ENCODE data around the gene C22orf31. TPM values are rescaled to one million over a fixed set of nuclear protein-coding genes. Genes with fewer than 3 reads are reported as not detected.
"Not testable (repeated sequence)": the region's sequence is repeated elsewhere in the genome, so short reads cannot be mapped to it uniquely, and the experiment has no call there.

The C22orf31 gene
- total RNA-seq, 1 donor from 2014 or later, result not detected

DNA sequence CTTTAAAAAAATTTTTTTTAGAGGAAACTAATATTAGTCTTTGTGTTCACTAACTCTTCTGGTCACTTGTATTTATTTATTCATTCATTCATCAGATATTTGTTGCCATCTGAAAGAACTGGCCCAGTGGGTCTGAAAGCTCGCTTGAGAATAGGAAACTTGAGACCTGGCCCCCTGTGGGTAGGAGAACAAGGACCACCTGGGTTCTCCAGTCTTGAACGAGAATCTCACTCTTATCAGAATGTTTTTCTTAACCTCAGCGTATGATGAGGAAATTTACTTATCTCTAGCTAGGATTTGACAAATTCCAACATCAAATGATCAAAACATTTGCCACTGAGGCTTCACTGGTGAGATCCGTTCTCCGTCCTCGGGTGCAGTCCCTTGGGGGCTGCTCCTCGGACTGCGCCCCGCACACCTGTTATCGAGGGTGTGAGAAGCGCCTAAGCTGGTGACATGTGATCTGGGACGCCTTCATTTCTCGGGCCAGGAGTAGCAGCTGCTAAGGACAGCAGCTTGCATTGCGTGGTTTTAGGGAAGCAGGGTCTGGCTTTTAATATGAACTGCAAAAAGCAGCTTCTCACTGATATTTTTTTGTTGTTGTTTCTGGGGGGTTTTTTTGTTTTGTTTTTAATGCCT is 6.3 kb downstream of the C22orf31 start:
- no peak for DNase-seq (ENCODE audit: low read depth in 2 of 2)

DNA sequence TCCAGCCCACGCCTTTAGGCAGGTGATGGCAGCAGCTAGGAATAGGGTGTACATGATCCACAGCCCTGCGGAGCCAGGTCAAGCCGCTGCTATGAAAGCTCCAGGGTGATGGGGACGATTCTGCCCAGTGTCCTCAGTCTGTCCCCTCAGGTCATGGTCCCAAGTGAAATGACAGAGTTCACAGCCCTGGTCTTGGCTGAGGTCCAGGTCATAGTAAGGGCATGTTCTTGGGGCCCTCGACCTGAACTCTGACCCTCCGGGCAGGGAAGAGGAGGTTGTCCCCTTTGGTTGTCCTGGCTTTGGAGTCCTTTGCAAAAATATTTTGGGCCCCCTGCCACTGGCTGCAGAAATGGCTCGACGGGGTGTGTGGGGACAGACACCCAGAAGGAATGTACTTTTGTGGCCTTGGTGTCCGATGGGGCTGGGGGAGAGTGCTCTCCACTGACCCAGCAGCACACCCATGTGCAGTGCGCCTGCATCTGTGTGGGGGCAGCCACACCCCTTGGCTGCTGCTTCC is 7.3 kb downstream of the C22orf31 start:
- DNase-seq (ENCODE audit: low read depth in 2 of 2), result no peak

DNA sequence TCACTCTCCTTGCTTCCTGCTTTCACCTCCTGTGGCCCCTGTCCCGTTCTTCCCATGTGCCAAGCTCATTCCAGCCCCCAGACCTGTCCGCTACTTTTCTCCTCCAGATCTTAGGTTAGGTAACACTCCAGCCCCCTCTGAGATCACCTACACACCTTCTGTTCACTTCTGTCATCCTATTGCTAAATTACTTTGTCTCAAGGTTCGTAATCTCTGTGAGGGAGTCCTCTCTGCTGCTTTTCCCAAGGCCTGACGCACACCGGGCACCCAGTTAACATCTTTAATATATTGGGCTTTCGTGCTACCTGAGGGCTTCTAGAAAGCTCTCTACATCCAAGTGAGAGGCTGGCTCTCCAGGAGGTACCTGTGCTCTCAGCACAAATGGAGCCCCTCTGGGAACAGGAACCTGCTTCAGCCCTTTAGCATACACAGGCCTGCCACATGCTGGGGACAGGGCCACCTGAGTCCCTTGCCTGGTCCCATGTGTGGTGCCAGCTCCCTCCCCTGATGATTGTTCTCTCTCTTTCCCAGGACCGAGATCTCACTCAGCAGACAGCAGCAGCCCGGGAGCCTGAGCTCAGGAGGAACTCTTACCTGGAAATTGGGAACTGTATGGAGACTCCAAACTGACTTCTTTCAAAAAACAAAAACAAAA is 8.5 kb downstream of the C22orf31 start:
- no peak for DNase-seq (ENCODE audit: low read depth in 2 of 2)

DNA sequence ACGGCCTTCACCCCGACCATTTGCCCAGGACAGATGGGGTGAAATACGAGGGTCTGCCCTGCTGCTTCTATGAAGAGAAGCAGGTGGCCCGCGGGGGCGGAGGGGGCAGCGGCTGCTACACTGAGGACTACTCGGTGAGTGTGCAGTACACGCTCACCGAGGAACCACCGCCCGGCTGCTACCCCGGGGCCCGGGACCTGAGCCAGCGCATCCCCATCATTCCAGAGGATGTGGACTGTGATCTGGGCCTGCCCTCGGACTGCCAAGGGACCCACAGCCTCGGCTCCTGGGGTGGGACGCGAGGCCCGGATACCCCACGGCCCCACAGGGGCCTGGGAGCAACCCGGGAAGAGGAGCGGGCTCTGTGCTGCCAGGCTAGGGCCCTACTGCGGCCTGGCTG is 11.2 kb downstream of the C22orf31 start:
- no peak for DNase-seq (ENCODE audit: low read depth in 2 of 2)

DNA sequence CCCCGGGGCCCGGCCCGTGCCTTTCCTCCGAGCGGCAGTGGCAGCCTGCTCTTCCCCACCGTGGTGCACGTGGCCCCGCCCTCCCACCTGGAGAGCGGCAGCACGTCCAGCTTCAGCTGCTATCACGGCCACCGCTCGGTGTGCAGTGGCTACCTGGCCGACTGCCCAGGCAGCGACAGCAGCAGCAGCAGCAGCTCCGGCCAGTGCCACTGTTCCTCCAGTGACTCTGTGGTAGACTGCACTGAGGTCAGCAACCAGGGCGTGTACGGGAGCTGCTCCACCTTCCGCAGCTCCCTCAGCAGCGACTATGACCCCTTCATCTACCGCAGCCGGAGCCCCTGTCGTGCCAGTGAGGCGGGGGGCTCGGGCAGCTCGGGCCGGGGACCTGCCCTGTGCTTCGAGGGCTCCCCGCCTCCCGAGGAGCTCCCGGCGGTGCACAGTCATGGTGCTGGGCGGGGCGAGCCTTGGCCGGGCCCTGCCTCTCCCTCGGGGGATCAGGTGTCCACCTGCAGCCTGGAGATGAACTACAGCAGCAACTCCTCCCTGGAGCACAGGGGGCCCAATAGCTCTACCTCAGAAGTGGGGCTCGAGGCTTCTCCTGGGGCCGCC is 11.9 kb downstream of the C22orf31 start:
- DNase-seq (ENCODE audit: low read depth in 2 of 2), result no peak

DNA sequence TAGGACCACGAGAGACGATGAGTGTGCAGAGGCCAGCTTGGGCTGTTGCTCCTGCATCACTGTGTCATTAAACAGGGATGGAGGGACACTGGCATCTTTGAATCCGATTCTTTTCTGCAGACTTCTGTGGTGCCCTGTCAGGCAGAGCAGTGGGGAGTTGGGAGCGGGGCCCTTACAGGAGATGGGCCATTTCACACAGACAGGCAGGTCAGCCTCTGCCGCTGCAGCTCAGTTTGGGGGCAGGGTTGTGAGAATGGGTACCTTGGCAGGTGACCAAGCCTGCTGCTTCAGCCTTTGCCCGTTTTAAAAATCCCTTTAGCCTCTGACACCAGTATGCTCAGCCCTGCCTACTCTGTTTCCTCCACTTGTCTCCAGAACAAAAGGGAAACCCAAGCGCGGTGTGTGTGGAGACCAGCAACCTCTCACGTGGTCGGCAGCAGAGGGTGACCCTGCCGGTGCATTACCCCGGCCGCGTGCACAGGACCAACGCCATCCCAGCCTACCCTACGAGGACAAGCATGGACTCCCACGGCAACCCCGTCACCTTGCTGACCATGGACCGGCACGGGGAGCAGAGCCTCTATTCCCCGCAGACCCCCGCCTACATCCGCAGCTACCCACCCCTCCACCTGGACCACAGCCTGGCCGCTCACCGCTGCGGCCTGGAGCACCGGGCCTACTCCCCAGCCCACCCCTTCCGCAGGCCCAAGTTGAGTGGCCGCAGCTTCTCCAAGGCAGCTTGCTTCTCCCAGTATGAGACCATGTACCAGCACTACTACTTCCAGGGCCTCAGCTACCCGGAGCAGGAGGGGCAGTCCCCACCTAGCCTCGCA is 12.6 kb downstream of the C22orf31 start:
- no peak for DNase-seq (ENCODE audit: low read depth in 2 of 2)

DNA sequence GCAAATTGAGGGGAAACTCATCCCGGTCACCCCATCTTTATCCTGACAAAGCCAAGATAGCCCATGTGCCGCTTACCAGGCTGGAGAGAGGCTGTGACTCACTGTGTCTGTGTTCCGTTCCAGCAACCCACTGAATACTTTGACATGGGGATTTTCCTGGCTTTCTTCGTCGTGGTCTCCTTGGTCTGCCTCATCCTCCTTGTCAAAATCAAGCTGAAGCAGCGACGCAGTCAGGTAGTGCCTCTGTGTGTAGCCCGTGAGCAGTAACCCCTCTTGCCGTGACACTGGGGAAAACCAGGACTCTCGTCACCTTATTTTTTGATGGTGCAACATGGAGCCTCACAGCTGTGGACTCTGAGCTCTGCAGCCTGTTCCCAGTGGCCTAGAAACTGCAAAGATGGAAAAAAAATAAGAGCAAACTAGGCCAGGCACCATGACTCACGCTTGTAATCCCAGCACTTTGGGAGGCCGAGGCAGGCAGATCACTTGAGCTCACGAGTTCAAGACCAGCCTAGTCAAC is 16.9 kb downstream of the C22orf31 start:
- DNase-seq (ENCODE audit: low read depth in 2 of 2), result peak; percentile 15 to 88

DNA sequence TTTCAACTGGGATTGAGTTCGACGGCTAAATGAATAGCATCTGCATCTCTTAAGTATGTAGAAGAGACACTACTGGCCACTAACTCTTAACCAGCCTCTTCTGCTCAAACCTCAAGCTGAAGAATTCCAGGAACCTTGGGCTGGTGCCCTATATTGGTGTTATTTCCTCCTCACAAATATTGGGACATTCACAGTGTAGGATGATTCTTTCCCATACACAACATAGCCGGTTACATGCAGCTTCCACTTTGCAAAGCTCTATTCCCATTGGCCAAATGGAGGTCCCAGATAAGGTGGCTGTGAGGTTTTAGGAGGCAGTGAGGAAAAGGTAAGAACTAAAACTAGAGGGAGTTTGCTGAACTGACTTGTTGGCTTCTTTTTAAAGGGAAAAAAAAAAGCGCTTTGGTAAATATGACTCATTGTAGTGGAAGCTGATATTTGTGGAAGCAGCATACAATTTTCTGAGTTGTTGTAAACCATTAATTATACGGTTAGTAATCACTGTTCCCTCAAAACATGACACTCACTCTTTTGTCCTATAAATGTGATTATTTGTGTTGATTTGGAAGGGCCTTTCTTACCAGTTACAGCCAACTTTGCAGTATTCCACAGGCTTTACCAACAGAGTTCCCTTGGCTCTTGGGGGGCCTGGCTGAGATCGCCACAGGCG is 17.6 kb downstream of the C22orf31 start:
- DNase-seq (ENCODE audit: low read depth in 2 of 2), result peak; percentile 25 to 68

DNA sequence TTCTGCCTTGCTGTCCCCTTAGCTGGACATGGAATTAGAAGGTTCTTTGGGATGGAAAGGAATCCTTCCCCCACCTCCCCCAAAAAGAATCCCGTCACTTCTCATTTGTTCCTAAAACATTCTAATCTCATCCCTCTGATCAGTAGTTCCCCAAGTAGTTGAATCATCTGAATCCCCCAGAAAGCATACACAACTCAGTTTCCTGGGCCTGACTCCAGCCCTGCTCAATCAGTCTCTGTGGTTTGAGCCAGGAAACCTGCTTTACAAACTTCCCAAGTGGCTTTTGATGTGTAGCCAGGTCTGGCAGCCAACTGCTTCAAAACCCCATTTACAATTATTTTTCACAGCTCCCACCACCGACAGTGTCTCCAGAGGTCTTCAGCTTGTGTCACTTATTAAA is 20.2 kb downstream of the C22orf31 start:
- DNase-seq (ENCODE audit: low read depth in 2 of 2), result peak; percentile 53 to 86

DNA sequence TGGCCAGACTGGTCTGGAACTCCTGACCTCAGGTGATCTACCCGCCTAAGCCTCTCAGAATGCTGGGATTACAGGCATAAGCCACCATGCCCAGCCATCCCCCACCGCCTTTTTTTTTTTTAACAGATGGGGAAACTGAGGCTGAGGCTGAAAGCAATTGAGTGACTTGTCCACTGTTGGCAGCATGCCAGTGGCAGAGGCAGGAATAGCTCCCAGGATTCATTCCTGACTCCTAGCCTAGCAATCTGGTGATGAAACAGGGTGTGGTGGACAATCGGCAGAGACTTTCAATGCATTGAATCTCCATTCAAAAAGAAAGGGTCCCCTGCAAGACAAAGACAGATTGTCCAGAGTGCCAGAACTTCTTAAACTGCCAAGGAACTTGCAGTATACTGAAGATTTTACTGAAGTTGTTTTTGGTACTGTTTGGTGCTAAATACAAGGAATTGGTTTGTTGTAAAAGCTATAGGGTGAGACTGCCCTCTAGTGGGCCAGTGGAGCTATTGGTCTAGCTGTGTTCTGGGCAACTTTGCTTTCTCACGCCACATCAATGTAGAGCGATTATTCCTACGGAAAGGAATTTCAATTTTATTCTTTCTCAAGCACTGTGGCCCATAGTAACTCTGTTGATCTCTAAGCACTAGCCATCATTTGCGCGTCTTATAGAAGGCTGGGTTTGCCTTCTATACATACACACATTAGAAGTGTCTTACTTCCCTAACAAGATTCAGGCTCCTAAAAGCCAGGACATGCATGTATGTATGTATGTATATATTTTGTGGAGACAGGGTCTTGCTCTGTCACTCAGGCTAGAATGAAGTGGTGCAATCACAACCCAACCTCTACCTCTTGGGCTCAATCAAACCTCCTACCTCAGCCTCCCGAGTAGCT is 21.0 kb downstream of the C22orf31 start:
- peak; percentile 88 to 89 for DNase-seq (ENCODE audit: low read depth in 2 of 2)

DNA sequence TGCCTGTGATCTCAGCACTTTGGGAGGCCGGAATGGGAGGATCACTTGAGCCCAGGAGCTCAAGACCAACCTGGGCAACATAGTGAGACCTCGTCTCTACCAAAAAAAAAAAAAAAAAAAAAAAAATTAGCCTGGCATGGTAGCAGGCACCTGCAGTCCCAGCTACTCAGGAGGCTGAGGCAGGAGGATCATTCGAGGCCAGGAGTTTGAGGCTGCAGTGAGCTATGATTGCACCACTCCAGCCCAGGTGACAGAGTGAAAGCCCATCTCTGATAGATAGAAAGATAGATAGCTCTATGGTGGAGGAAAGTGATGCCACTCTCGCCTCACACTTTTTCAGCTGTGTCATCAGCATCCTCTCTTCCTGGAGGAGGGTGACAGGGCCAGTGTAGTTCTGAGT is 21.9 kb downstream of the C22orf31 start:
- DNase-seq (ENCODE audit: low read depth in 2 of 2), result not testable (repeated sequence)

DNA sequence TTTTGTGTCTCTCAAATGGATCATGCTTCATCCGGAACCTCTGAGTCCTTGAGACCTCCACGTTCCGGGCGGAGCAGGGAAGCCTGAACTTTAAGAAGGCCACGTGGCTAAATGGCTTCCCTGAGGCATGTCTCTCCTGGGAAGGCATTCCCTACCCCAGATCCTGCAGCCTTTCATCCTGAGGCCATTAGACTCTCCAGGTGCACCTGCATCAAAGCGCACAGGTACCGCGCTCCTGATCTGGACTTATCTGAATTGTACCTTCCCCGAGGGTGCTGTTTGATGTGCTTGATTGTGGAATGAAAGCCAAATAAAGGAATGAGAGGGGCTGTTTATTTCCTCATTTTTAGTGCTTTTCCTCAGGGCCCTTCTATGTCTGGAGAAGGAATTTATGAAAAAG is 22.5 kb downstream of the C22orf31 start:
- no peak for DNase-seq (ENCODE audit: low read depth in 2 of 2)

DNA sequence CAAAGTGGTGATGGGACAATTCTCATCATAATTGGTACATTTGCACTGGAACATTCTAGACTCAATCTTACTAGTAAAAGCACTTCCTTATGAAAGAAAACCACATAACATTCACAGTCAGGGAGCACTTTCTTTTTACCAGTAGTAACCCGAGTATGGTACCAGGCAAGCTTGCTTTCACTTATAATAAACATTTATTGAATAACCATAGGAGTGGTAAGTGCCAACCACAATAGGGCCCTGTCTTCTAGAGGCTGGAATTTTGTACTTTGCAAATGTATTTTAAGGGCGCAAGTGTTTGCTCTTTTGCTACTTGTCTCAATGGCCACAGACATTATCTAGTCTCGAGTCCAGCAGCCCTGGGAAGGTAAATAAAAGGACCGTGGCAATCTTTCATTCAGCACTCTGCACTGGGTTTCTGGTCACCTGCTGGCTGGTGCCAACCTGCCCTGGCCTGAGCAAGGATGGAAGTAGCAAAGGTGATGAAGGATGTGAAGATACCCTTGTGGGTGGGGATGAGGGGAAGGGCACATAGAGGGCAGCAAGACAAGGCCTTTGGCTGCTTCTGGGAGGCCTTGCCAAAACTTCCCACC is 24.2 kb downstream of the C22orf31 start:
- no peak for DNase-seq (ENCODE audit: low read depth in 2 of 2)

DNA sequence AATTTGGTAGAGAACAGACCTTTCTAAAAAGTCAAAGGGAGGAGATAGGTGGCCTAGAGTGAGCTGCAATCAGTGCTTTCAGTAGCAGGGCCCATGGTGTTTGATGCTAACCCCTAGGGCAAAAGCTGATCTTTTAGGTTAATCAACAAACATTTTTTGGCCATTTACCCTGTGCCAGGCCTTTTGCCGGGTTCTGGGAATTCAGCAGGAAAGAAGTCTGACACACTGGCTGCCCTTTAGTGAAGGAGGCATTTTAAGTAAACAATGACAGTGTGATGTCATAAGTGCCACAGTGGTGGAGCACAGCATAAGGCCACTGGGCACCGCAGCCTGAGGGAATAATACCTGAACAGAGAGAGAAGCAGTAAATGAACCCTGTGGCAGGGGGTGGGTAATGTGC is 29.0 kb downstream of the C22orf31 start:
- peak; percentile 52 to 59 for DNase-seq (ENCODE audit: low read depth in 2 of 2)

DNA sequence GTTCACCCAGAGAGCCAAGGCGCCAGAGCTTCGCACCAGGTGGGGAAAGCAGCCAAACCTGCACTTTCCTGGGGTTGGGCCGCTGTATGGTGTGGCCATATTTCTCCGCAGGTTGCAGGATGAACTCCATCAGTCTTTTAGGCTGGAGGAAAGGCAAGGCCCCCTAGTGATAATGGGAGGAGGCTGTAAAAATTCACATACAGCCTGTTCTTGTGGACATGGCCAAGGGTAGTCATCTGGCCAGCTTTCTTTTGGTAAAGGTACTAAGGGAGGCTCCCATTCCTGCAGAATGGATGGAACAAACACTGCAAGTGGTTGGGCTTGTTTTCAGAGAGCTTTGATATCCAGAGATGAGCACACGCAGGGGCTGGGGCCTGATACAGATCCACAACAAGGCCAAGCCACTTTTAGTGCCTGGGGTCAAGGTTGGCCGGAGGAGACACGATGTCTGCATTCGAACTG is 29.6 kb downstream of the C22orf31 start:
- DNase-seq (ENCODE audit: low read depth in 2 of 2), result peak in 1 of 2 donors; percentile 15

DNA sequence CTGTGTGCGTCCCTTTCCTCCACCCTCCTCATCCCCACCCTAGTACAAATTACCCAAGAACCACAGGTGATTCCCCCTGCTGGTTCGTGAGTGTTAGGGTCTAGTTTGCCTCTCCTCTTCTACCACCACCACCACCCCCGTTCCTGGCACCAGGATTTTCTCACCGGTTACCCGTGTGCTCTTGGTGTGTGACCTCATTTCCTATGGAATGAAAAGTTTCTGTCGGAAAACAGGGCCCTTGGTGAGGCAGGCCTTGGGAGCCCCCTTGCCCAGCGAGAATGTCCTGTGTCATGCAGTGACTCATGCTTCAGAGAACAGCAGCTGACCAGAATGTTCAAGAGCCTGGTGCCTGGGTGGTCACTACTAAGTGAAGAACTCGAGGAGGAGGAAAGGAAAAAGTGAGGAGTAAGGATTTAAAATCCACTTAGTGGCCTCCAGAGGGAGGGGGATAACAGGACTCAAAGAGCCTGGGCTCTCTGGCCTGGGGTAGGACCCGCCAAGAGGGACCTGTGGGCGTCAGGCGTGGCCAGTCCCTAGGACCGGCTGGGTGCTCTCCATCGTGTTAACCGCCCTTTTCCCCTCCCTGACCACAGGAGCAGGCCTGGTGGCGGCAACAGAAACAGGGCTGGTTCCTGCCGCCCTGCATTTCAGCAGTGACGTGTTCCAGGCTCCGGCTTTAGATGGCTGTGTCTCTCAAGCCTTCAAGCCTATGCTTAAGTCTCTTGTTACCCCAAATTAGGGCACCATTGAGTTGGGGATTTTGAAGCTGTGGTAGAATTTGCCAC is 30.2 kb downstream of the C22orf31 start:
- peak; percentile 92 to 98 for DNase-seq (ENCODE audit: low read depth in 2 of 2)

DNA sequence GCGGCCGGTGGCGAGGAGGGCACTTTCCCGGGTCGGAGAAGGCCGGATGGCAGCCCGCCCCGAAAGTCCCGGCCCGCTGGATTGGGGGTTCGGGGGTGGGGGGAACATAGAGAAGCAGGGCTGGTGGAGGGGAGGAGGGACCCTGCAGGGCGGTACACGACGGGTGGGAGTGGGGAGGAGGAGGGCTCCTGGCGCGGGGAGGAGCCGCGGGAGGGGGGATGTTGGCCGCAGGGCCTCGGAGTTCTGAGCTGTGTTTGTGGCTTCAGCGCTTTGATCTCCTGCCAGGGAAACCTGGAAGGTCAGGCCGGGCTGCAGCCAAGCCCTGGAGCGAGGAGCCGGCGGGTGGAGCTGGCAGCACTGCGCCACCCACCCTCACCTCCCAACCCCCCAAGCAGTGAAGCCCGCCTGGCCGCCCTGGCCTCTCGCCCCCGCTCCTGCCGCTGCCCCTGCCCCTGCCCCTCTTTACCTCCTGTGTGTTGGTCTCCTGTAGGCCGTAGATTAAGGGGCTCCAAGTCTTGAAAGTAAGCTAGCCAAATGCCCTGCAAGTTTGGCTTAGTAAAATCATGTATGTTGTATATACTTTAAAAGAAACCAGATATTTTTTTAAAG is 30.9 kb downstream of the C22orf31 start:
- DNase-seq (ENCODE audit: low read depth in 2 of 2), result peak; percentile 86 to 91

DNA sequence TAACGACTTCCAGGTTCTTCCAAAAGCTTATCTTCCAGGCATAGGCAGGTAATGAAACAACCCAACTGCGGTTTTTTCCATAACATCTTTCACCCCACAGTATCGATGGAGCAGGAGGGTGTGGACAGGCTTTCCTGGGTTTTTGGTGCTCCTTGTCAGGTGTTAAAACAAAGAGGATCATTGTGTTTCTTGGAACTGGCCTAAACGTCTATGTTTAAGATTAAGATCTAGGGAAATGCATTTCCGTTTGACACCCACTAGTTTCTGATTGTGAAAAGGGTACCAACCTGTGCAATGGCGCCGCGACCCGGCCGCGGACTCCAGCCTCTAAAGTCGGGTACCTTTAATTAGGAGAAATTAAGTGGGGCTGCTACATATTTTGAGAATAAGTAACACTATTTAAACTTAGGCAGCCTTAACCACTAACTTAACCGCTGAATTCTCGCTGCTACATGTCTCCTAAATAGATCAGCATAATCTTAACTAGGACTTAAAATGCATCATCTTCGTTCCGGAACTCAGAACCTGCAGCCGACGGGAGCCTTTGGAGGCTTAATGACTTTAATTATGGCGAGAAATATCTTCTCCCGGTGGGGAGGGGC is 31.5 kb downstream of the C22orf31 start:
- DNase-seq (ENCODE audit: low read depth in 2 of 2), result peak in 1 of 2 donors; percentile 19
